Body of pancreas (tissue), 4 donors: Measurements from ENCODE around the gene IDS.

Source experiments
- CTCF ChIP-seq, 7 experiments: fragments of 450-650 bp in 4 of 7; fragments of 200-600 bp in 3 of 7; sonication (generic) in 3 of 7; IDR thresholded peaks; one replicate each; pipeline ENCODE4 v1.5.1; 2016 to 2019; ENCODE audit warnings: antibody characterized with exemption in 7 of 7
- POLR2A ChIP-seq, 3 donors: fragments of 450-650 bp; IDR thresholded peaks; one replicate each; pipeline ENCODE4 v1.6.1; 2016; ENCODE audit warnings: antibody characterized with exemption in 3 of 3, mild to moderate bottlenecking in 2 of 3

GRCh38 chrX:149504226-149504914, 736 bp downstream of the IDS start:
- no peak for TF ChIP-seq POLR2A (IDR thresholded peaks at IDR 0.05)
- no peak for TF ChIP-seq CTCF (IDR thresholded peaks at IDR 0.05)
